Activated CD4-positive, alpha-beta memory T cell treated with anti-CD3 and anti-CD28 coated beads, Interleukin-2, amount 10 ng/mL, durations not matched to agents 7 days and 5 days (primary cell): ENCODE results near the gene CDHR2. TPM values are rescaled to one million over a fixed set of nuclear protein-coding genes. Genes with fewer than 3 reads are reported as not detected.

ENCODE experiments used
- CTCF ChIA-PET: fragments of 350-600 bp; sonication (Branson Sonifier 250); formaldehyde crosslinking; loops from one replicate; lab custom pipeline; 2021; ENCODE audit warnings: antibody characterized with exemption, inconsistent platforms; lab: Charles Lee
- POLR2A ChIA-PET: fragments of 350-600 bp; sonication (Branson Sonifier 250); formaldehyde crosslinking; loops from one replicate; lab custom pipeline; 2021; ENCODE audit warnings: antibody characterized with exemption; lab: Charles Lee
- DNase-seq: peaks from one replicate; pipeline ENCODE4 v3.0.0-alpha.2; 2020
- H3K27ac Mint-ChIP-seq: one replicate; pipeline ENCODE4 v1.8.0; 2021; ENCODE audit warnings: mild to moderate bottlenecking, mixed read lengths
- H3K27me3 Mint-ChIP-seq: one replicate; pipeline ENCODE4 v1.8.0; 2021; ENCODE audit warnings: mixed read lengths
- H3K36me3 Mint-ChIP-seq: one replicate; pipeline ENCODE4 v1.8.0; 2021; ENCODE audit warnings: low read depth, mixed read lengths
- H3K4me1 Mint-ChIP-seq: one replicate; pipeline ENCODE4 v1.8.0; 2021; ENCODE audit warnings: mixed read lengths
- H3K4me3 Mint-ChIP-seq: one replicate; pipeline ENCODE4 v1.8.0; 2021; ENCODE audit warnings: mild to moderate bottlenecking, mixed read lengths
- H3K9me3 Mint-ChIP-seq: one replicate; pipeline ENCODE4 v1.8.0; 2021; ENCODE audit warnings: mixed read lengths
- total RNA-seq, 2 experiments: library from RNA; stranded (reverse); gene quantifications; one replicate each; pipeline ENCODE4 v1.2.3, GENCODE V29; 2021

Gene CDHR2
- total RNA-seq, 2 experiments from 2014 or later: 1.6 to 2.3 TPM

- ChIA-PET POLR2A (no interaction called here), CTCF (interaction anchor here (1.2 to 1.8 kb wide), 2 partner anchors 35 to 879 kb away, joined by 4 to 5 read pairs; no protein-coding TSS in a partner anchor)
- Mint-ChIP-seq H3K27ac (no peak overlapping the region), H3K4me3 (peak overlapping the region; percentile 92), H3K4me1 (peaks cover 13% of the 10 kb centered on the region), H3K27me3 (peaks cover 25% of the 10 kb centered on the region), H3K36me3 (peaks cover 3% of the 10 kb centered on the region), H3K9me3 (no peaks in the 10 kb centered on the region)
- no peak for DNase-seq
These were observed 59.1 kb downstream of the CDHR2 start for GRCh38 chr5:176608142-176608705.

DNA sequence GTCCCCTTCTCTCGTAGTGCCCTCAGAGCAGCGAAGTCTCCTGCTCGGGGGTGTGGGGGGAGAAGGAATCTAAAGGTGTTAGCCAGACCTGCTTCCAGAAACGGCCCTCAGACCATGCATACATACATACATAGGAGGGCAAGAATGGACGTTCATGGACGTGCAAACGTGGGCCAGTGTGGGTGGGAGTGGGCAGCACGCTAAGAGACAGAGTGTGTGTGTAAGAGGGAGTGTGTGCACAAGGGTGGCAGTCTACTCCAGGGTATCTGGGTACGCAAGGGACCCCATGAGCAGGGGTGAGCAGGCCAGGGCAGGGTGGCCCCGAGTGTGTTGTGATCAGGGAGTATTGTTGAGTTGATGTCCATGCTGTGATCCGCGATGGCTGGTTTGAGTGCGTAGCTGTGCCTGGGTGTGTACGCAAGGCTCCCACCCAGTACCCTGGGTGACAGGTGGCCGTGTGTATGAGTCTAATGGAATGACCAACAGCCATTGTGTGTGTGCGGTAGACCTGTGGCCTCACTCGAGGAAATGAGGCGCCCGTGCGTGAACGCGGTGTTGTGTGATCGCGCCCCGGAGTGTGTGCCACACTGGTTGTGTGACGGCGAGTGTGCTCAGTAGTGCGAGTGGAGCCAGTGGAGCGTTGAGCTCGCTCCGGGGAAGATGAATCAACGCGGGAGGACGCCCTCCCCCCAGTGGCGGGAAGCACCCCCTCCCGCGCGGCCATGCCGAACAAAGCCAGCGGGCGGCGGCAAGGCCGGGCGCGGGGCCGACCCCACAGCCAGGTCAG lies 60.0 kb downstream of the CDHR2 start:
- POLR2A ChIA-PET: interaction anchor here (0.6 kb wide), 1 partner anchor 194 kb away, joined by 3 read pairs; no protein-coding TSS in a partner anchor
- DNase-seq: no peak

GRCh38 chr5:176609724-176610434 lies 60.7 kb downstream of the CDHR2 start, which contains the start of gene GPRIN1:
GPRIN1 (minus strand) TSS chr5:176610156; CDS start chr5:176599834, 10,322 bp downstream.
- Mint-ChIP-seq H3K27me3 (peaks cover 32% of the 10 kb centered on the region), H3K36me3 (peaks cover 3% of the 10 kb centered on the region), H3K9me3 (no peaks in the 10 kb centered on the region), H3K27ac (peak within 1 kb of the TSS; percentile 65), H3K4me1 (peaks cover 13% of the 10 kb centered on the region), H3K4me3 (peak within 1 kb of the TSS; percentile 92)
- DNase-seq: peak; percentile 66
- ChIA-PET POLR2A (interaction anchor here (0.6 kb wide), 1 partner anchor 194 kb away, joined by 3 read pairs; no protein-coding TSS in a partner anchor), CTCF (interaction anchor here (0.6 to 1.8 kb wide), 2 partner anchors 37 to 66 kb away, joined by 3 to 5 read pairs; no protein-coding TSS in a partner anchor)

More for the DNA sequence above, 60.0 kb downstream of the CDHR2 start:
- peak overlapping the region; percentile 65 for H3K27ac Mint-ChIP-seq
- CTCF ChIA-PET: interaction anchor here (1.8 kb wide), 1 partner anchor 36 kb away, joined by 5 read pairs; no protein-coding TSS in a partner anchor
- no peaks in the 10 kb centered on the region for H3K9me3 Mint-ChIP-seq
- H3K27me3 Mint-ChIP-seq: peaks cover 30% of the 10 kb centered on the region
- H3K4me1 Mint-ChIP-seq: peaks cover 13% of the 10 kb centered on the region
- H3K4me3 Mint-ChIP-seq: peak overlapping the region; percentile 92
- H3K36me3 Mint-ChIP-seq: peaks cover 3% of the 10 kb centered on the region

GRCh38 chr5:176610435-176610773 lies 61.3 kb downstream of the CDHR2 start:
- H3K4me1 Mint-ChIP-seq: peaks cover 13% of the 10 kb centered on the region
- ChIA-PET CTCF (interaction anchor here (0.6 kb wide), 1 partner anchor 67 kb away, joined by 3 read pairs; no protein-coding TSS in a partner anchor), POLR2A (no interaction called here)
- H3K27ac Mint-ChIP-seq: no peak overlapping the region
- H3K4me3 Mint-ChIP-seq: peak overlapping the region; percentile 70
- no peak for DNase-seq
- no peaks in the 10 kb centered on the region for H3K9me3 Mint-ChIP-seq
- peaks cover 3% of the 10 kb centered on the region for H3K36me3 Mint-ChIP-seq
- H3K27me3 Mint-ChIP-seq: peaks cover 36% of the 10 kb centered on the region

GRCh38 chr5:176611435-176611834 lies 62.3 kb downstream of the CDHR2 start:
- Mint-ChIP-seq H3K4me3 (peak overlapping the region; percentile 16), H3K9me3 (no peaks in the 10 kb centered on the region), H3K4me1 (peaks cover 13% of the 10 kb centered on the region), H3K36me3 (peaks cover 3% of the 10 kb centered on the region), H3K27ac (no peak overlapping the region), H3K27me3 (peaks cover 44% of the 10 kb centered on the region)
- peak; percentile 64 for DNase-seq
- ChIA-PET POLR2A (no interaction called here), CTCF (no interaction called here)

- Mint-ChIP-seq H3K36me3 (peaks cover 3% of the 10 kb centered on the region), H3K27ac (no peak overlapping the region), H3K4me1 (peaks cover 13% of the 10 kb centered on the region), H3K4me3 (peak overlapping the region; percentile 16), H3K27me3 (peaks cover 50% of the 10 kb centered on the region), H3K9me3 (no peaks in the 10 kb centered on the region)
- CTCF ChIA-PET: interaction anchor here (1.5 kb wide), 1 partner anchor 49 kb away, joined by 7 read pairs; no protein-coding TSS in a partner anchor
- no peak for DNase-seq
- POLR2A ChIA-PET: no interaction called here
These were observed 62.9 kb downstream of the CDHR2 start for GRCh38 chr5:176612008-176612407.

- CTCF ChIA-PET: interaction anchor here (1.5 kb wide), 1 partner anchor 48 kb away, joined by 7 read pairs; no protein-coding TSS in a partner anchor
- H3K4me3 Mint-ChIP-seq: no peak overlapping the region
- H3K4me1 Mint-ChIP-seq: peaks cover 13% of the 10 kb centered on the region
- POLR2A ChIA-PET: no interaction called here
- H3K27me3 Mint-ChIP-seq: peaks cover 57% of the 10 kb centered on the region
- H3K36me3 Mint-ChIP-seq: peaks cover 3% of the 10 kb centered on the region
- no peaks in the 10 kb centered on the region for H3K9me3 Mint-ChIP-seq
- H3K27ac Mint-ChIP-seq: no peak overlapping the region
- no peak for DNase-seq
These were observed 63.7 kb downstream of the CDHR2 start for GRCh38 chr5:176612855-176613254.

DNA sequence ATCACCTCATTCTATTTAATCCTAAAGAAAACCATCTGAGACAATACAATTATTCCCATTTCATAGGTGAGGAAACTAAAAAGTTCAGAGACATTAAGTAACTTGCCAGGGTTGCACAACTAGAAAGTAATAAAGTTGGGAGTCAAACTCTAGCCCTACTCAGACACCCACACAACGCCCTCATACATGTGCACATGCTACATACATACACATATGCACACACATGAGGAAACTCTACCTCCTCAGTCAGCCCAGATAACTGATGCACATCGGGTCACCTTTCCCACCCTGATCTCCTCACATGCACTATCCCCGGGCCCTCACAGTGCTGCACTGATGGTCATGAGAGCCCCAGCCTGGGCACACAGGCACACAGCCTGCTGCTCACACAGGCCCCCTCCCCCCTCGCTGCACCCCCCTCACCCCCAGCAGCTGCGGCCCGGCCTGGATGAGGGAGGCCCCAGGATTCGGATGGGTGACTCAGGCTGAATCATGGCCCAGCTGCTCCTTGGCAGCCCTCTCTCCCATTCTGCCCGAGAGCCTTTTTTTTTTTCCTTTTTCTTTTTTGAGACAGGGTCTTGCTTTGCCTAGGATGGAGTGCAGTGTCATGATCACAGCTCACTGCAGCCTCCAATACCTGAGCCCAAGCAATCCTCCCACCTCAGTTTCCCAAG lies 65.8 kb downstream of the CDHR2 start:
- peaks cover 15% of the 10 kb centered on the region for H3K4me1 Mint-ChIP-seq
- POLR2A ChIA-PET: no interaction called here
- H3K27ac Mint-ChIP-seq: no peak overlapping the region
- no peaks in the 10 kb centered on the region for H3K9me3 Mint-ChIP-seq
- CTCF ChIA-PET: no interaction called here
- DNase-seq: no peak
- H3K27me3 Mint-ChIP-seq: peaks cover 66% of the 10 kb centered on the region
- no peaks in the 10 kb centered on the region for H3K36me3 Mint-ChIP-seq
- no peak overlapping the region for H3K4me3 Mint-ChIP-seq

- Mint-ChIP-seq H3K9me3 (no peaks in the 10 kb centered on the region), H3K27me3 (peaks cover 77% of the 10 kb centered on the region), H3K36me3 (peaks cover 2% of the 10 kb centered on the region), H3K4me1 (peaks cover 17% of the 10 kb centered on the region), H3K27ac (no peak overlapping the region), H3K4me3 (no peak overlapping the region)
- ChIA-PET CTCF (interaction anchor here (0.6 kb wide), 1 partner anchor 297 kb away, joined by 3 read pairs; no protein-coding TSS in a partner anchor), POLR2A (no interaction called here)
- DNase-seq: no peak
These were observed 67.4 kb downstream of the CDHR2 start for GRCh38 chr5:176616511-176616910.

GRCh38 chr5:176618783-176619182 lies 69.6 kb downstream of the CDHR2 start:
- Mint-ChIP-seq H3K4me1 (peaks cover 16% of the 10 kb centered on the region), H3K27ac (no peak overlapping the region), H3K9me3 (no peaks in the 10 kb centered on the region), H3K4me3 (no peak overlapping the region), H3K36me3 (peaks cover 2% of the 10 kb centered on the region), H3K27me3 (peaks cover 66% of the 10 kb centered on the region)
- ChIA-PET POLR2A (no interaction called here), CTCF (interaction anchor here (0.8 kb wide), 1 partner anchor 45 kb away, joined by 3 read pairs; no protein-coding TSS in a partner anchor)
- DNase-seq: no peak

GRCh38 chr5:176619203-176619568 lies 70.0 kb downstream of the CDHR2 start:
- Mint-ChIP-seq H3K36me3 (peaks cover 2% of the 10 kb centered on the region), H3K4me1 (peaks cover 16% of the 10 kb centered on the region), H3K9me3 (no peaks in the 10 kb centered on the region), H3K27me3 (peaks cover 65% of the 10 kb centered on the region), H3K4me3 (no peak overlapping the region), H3K27ac (no peak overlapping the region)
- CTCF ChIA-PET: interaction anchor here (0.8 kb wide), 1 partner anchor 46 kb away, joined by 3 read pairs; no protein-coding TSS in a partner anchor
- peak; percentile 83 for DNase-seq
- POLR2A ChIA-PET: no interaction called here
